Measurements from ENCODE around the gene IMPACT.

IMPACT gene

DNA sequence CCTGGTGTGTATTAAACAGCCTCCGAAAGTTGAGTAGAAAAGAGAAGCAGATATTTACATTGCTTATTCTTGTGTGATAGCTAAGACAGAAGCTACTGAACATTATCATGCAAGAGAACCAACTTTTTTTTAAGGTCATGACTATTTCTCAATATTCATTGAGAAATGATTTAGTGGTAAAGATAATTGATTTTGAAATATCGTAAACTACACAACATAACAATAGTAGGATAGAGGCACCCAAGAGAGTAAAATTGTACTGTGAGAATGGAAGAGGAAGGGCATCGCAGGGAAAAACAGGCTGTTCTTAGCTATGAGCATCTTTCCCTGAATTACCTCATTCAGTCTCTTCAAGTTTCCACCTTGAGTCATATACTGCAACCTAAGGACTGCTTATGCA is 59.2 kb downstream of the IMPACT start:
- no peak for DNase-seq

DNA sequence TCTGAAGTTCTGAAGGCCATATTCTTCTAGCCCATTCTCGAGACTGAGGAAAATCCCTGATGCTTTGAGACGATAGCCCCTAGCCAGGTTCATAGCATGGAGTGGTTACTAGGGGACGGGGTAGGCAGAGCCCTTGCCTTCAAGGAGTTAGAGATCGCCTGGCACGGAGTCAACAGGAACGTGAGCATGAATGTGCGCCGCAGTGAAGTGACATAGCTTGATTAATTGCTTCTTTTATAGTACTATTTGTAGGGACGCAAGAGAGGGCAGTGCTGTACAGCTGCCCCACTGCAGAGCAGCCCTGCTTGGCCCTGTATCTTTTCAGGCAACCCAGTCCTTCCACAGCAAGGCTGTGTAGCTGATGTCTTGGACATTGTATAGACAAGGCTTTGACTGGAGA is 60.2 kb downstream of the IMPACT start:
- DNase-seq: no peak

DNA sequence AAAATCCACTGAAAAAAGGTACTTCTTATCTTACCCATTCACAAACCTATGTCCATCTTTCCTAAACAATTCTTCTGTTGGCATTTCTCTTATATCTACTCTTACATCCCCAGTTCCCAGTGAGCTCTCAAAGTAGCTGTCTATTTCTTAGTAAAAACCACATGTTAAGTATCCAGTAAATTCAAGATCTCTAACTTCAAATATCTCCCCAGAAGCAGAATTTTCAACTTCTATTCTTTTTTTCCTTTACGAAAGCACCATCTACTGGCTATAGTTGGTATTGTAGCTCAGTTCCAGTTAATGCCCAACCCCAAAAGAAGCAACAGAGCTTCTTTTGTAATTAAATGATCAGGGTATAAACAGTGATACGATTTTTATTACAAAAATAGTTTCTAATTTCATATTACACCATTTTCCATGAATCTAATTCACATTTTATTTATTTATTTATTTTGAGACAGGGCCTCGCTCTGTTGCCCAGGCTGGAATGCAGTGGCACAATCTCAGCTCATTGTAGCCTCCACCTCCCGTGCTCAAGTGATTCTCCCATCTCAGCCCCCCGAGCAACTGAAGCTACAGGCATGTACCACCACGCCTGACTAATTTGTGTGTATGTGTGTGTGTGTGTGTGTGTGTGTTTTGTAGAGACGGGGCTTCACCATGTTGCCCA is 62.5 kb downstream of the IMPACT start:
- no peak for DNase-seq

DNA sequence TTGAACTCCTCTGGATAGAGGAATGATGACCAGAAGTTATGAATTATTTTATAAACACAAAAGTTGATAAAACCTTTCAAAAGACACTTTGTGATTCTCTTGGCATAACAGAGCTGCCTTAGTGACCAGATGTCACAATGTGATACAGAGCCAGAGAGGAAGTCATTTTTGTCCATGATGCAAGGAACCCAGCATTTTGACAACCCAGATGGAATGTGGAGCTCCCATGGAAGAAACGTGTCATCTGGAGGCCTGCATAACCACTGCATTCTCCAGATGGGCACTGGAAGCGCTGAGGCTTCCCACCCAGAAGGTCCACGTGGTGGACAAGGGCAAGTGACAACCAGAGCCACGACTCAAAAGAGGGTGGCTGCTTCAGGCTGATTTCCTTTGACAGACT is 64.1 kb downstream of the IMPACT start:
- DNase-seq: no peak

DNA sequence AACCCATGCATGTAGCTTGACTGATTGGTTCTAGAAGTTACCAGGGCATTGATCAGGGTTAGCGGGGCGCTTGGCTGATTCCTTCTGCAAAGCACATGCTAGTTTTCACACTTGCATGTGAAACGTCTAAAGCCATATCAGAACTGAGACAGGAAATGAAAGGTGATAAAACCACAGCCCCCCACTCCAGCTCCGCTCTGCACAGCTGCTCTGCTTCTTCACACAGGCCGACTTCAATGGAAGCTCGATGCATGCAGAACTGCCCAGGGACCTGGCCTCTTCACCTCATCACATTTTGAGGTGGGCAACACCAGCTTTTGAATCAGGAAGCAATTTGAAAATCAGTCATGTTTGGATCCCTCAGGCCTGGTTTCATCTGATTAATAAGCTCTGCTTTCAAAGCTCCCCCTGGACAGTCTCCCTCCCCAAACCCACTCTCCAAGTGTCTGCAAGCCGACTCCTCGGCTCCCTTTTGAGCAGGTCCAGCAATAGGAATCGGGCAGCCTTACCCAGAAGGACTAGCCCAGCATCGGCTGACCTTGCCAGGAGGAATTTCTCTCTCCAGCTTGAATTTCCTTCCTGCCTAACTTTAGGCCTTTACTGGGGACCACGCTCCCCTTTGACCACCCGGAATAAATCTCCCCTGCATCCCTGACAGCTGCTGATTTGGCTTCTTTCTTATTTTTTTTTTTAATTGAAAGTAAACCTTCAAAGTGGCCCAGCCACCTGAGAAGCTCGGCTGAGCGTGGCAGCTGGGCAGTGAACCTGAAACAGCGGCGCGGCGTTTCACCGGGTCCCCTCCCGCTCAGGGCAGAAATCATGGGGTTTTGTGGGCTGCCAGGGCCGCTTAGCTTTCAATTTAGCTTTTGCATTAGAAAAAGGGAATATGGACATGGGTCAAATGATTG is 65.7 kb downstream of the IMPACT start:
- no peak for DNase-seq

DNA sequence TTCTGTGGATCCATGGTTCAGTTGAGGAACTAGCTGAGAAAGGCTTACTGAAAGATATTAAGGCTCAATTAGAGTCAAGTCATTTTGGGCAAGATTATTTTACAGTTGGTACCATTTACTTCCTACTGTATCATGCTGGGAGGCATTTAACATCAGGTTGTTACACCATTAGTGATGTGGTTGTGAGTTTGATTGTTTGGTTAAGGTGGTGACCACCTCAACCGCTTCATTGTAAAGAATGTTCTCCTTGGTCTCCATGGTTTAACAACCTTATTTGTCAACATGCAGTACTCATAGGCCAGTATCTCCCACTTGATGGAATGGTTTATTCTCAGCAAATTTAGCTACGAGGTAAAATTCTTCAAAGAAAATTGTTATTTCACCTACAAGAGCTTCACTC is 68.1 kb downstream of the IMPACT start:
- no peak for DNase-seq

DNA sequence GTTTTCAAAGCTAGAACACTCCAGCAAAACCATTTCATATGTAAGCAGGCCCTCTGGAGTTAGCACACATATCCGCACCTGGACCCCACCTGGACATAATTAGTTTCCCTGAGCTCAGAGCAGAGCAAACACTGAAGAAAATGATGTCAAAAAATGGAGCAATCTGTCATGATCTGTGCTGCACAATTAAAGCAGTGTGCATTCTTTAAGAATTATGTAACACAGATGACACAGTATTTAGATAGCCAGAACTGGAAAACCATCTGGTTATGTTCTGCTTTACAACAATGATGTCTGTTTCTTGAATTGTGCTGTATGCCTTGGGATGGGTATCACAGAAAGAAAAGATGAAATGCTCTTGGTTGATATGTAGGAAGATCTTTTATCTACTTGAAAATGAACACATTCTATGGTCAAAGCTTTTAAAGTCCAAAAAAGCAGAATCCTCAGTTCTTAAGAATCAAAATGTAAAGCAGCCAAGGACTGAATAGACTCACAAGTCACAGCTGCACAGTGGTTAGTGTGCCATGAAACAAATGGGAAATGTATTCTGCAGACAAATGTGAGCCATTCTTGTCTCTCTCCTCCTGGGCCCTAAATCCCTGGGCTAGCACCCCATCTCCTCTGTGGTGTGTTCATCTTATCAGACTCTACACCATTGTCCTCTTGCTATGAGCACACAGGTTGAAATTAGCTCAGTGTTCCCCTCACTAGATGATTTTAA is 70.7 kb downstream of the IMPACT start:
- DNase-seq: no peak

DNA sequence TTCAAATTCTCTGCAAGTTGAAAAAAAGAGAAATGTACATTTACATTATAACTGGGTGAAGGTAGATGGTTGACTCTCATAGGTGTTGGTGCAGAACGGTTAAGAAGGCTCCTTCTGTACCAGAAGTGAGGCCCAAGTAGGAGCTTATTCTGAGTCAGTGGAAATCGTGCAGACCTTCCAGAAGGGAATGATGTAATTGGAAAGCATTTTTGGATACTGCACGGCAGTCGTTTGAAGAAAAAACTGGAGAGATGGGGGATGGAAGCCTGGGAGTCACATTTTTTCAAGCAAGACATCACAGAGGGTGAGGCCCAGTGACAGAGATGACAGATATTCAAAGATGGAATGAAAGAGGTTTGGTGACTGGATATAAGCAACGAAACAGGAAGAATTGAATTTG is 73.3 kb downstream of the IMPACT start:
- DNase-seq: no peak

DNA sequence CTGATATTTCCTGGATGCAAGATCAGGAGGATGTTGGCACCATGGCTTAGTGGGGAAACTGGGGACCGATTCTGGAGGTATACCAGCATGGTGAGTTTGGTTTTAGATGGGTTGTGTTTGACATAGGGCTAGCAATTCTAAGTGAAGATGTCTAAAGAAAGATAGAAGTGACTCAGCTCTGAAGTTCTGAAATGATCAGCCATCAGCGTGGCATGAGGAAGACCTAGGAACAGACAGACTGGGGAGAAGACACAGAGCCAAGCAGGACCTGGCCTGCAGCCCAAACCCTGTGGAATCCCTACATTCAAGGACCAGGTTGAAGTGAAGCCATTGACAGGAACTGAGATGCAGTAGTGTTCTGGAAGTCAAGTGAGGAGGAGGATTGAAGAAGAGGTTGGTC is 73.7 kb downstream of the IMPACT start:
- no peak for DNase-seq

DNA sequence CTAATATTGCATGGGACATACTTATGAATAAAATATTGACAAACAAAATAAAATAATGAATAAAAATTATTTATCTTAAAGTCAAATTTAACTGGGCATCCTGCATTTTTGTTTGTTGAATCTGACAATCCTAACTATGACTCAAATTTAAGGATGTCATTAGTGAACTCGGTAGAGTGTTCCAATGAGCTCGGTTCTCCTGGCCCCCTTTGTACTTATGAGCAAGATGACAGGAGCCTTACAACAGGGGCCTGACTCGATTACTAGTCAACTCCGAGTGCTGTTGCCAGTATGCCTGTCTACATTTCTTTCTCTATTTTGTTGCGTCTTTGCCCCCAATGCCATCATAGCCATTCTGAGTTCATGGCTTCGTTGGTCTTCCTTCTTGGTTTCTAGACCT is 74.3 kb downstream of the IMPACT start:
- DNase-seq: no peak

DNA sequence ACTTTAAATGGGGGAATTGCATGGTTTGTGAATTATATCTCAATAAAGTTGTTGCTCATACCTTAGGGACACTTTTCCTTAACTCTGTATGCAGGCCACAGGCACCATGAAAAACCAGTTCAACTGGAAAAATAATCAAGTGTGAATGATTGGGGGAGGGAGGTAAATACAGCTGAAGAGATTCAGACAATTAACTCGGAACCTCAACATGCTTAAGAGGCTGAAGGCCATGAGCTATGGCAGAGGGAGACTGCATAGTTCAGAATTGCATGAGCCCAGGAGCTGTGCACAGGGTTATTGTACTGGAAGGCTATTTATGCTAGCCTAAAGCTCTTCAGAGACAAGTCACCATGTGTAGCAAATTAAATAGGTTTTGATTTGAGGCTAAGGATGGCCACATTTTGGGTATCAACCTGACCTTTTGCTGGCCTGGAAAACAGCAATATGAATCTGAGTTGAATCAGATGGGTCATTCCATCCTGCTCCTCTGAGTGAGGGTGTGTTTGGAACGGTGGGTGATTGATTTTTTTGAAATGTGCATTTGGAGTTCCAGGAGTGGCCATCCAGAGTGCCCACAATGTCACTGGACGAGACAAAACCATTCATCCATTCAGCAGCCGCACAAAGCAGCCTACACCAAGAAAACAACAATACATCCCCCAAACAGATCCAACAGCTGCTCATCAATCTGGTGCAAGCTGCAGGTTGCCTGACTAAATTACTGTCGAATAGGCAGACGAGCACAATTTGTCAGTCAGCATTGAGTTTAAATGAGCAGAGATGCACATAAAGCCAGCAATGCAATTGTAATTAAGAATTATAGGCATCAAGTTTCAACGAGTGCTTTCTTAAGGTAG is 76.4 kb downstream of the IMPACT start:
- DNase-seq: no peak
